Mucosa of rectum (tissue), 2 donors: ENCODE measurements around the gene COBL.

Experiments
- H3K27ac ChIP-seq, 2 donors: one replicate each; pipeline ENCODE4 v1.7.0; 2013; ENCODE audit warnings: inconsistent platforms in 2 of 2, low read depth in 2 of 2, low read length in 2 of 2
- H3K27me3 ChIP-seq, 2 donors: one replicate each; pipeline ENCODE4 v1.7.0; 2013; ENCODE audit warnings: low read length in 2 of 2; ENCODE audit not compliant: control insufficient read depth in 2 of 2, insufficient read depth in 2 of 2
- H3K36me3 ChIP-seq, 2 donors: one replicate each; pipeline ENCODE4 v1.7.0; 2013; ENCODE audit warnings: low read length in 2 of 2; ENCODE audit not compliant: control insufficient read depth in 2 of 2, insufficient read depth in 2 of 2
- H3K4me1 ChIP-seq, 2 donors: one replicate each; pipeline ENCODE4 v1.7.0; 2013; ENCODE audit warnings: low read length in 2 of 2, mild to moderate bottlenecking in 1 of 2; ENCODE audit not compliant: control insufficient read depth in 2 of 2, insufficient read depth in 2 of 2
- H3K4me3 ChIP-seq, 2 donors: one replicate each; pipeline ENCODE4 v1.7.0; 2013; ENCODE audit warnings: low read length in 2 of 2
- H3K9ac ChIP-seq, 2 donors: one replicate each; pipeline ENCODE4 v1.7.0; 2013; ENCODE audit warnings: low read length in 2 of 2, low read depth in 1 of 2, mild to moderate bottlenecking in 1 of 2
- H3K9me3 ChIP-seq, 2 donors: one replicate each; pipeline ENCODE4 v1.7.0; 2013; ENCODE audit warnings: low read length in 2 of 2; ENCODE audit not compliant: control insufficient read depth in 2 of 2
- donor health status: healthy.
- donor health status: Normal muscosa, but diverticular disease.

The COBL gene

DNA sequence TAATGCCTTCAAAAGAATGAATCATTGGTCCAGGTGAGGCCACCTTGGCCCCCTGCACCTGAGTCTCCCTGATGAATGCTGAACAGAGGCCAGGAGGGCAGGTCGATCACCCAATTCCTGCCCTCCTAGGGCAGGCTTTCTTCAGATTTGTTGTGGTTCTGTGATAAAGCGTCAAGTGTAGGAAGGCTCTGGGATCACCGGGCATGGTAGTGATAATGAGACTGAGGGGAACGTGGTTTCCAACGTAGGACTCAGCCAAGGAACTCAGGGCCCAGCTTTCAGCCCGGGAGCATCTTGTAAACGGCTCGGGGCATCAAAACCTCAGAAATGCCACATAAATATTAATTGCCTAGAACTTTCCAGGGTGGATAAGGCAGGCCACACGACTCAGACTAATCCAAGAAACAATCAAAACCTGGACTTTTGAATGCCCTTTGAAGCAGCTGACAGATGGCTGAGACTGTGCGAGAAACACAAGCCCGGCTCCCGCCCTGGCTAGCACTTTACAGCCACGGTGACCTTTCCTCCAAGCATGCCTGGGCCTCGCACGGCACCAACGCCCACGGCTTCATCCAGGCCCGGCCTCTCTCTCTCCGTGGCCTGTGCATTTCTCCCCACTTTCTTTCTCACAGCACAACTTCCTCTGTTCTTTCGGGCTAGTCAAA lies 294.6 kb downstream of the COBL start:
- H3K9me3 ChIP-seq, result no peaks in the 10 kb centered on the region
- no peaks in the 10 kb centered on the region for H3K4me1 ChIP-seq
- H3K36me3 ChIP-seq, result peaks cover 4 to 9% of the 10 kb centered on the region in 2 donors
- H3K4me3 ChIP-seq, result no peak overlapping the region
- H3K9ac ChIP-seq, result no peak overlapping the region
- H3K27ac ChIP-seq, result no peak overlapping the region
- no peaks in the 10 kb centered on the region for H3K27me3 ChIP-seq

DNA sequence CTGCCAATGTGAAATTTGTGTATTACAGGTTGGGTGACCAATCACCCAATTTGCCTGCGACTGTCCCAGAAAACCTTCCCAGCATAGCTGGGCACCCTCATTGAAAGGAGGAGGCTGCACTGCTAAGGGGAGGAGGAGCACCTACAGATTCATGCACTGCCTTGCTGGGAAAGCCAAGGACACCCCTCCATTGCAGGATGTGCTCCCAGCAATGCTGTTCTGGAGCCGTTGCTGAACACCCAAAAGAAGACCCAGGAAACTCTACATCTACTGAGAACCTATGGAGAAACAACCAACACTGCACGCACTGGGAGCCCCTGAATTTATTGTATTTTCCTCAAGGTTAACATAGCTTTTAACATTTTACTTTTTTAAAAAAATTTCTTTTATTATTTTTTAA lies 295.7 kb downstream of the COBL start:
- H3K27ac ChIP-seq, result no peak overlapping the region
- peaks cover 2 to 7% of the 10 kb centered on the region in 2 donors for H3K36me3 ChIP-seq
- no peaks in the 10 kb centered on the region for H3K4me1 ChIP-seq
- H3K27me3 ChIP-seq, result no peaks in the 10 kb centered on the region
- H3K9ac ChIP-seq, result no peak overlapping the region
- no peaks in the 10 kb centered on the region for H3K9me3 ChIP-seq
- H3K4me3 ChIP-seq, result no peak overlapping the region

DNA sequence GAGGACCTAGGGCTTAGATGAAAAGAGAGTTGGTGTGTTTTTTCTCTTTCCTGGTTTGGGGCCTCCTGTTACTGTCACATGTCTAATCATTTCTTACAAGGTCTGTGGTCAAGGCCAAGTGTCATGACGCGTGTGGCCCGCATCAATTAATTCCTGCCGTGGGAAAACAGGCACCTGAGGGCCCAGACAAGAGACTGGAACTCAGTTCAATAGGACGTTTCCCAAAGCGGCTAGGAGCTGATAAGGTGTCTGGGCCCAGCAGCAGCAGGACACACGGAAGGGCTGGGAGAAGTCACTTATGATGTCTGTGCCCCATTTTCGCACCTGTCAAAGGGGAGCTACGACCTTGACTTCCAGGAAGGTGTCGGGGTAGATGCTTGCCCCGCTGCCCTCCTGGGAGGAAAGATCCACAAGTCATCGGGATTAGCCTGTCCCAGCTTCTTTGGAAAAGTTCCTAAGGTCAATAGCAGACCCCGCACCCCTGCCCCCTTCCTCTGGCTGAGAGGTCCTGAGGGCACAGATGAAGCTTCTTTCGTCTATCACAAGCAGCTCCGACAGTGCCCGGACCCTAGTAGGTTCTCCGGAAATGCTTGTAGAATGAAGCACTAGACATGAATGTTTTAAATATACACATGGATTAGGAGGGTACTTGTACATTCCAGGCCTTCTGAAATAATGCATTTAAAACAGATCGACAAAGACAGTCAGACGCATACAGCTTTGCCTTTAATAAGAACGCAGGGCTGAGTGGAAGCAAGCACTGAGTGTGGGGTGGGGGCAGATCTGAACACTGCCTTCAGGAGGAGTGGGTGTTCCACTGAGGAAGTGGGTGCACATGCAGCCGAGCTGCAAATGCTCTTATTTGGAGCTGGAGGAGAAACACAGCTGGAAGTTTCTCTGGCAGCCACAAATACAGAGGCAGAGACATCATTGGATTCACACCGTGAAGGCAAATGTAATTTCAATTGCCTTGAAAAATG lies 296.4 kb downstream of the COBL start:
- Histone ChIP-seq H3K4me1 (no peaks in the 10 kb centered on the region), H3K27me3 (no peaks in the 10 kb centered on the region), H3K27ac (no peak overlapping the region), H3K36me3 (peaks cover 2 to 5% of the 10 kb centered on the region in 2 donors), H3K4me3 (no peak overlapping the region), H3K9ac (no peak overlapping the region), H3K9me3 (no peaks in the 10 kb centered on the region)

DNA sequence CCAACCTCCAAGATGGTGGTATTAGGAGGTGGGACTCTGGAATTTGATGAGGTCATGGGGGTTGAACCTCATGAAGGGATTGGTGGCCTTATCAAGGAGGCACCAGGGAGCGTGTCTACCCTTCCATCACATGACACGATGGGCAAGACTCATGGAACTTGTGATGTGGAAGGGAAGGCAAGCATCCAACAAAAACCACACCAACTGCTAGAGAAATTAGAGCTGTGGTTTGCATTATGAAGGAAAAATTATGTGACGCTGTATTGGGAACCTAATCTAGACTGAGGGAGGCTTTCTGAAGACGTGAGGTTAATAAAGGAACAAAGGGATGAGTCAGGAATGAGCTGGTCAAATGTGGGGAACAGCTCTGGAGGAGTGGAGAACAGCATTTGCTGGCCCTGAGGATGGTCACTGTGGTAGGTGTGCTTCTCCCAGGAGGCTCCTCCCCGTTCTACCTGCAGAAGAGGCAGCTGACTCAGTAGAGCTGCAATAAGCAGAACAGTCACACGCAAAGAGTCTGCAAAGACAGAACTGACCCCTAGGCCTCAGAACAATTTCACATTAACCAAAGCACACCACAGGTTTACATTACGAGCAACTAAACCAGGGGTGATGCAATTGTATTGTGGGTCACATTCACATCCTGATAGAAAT lies 297.3 kb downstream of the COBL start:
- Histone ChIP-seq H3K27me3 (no peaks in the 10 kb centered on the region), H3K27ac (no peak overlapping the region), H3K9ac (no peak overlapping the region), H3K4me3 (no peak overlapping the region), H3K36me3 (no peaks in the 10 kb centered on the region), H3K9me3 (no peaks in the 10 kb centered on the region), H3K4me1 (no peaks in the 10 kb centered on the region)

DNA sequence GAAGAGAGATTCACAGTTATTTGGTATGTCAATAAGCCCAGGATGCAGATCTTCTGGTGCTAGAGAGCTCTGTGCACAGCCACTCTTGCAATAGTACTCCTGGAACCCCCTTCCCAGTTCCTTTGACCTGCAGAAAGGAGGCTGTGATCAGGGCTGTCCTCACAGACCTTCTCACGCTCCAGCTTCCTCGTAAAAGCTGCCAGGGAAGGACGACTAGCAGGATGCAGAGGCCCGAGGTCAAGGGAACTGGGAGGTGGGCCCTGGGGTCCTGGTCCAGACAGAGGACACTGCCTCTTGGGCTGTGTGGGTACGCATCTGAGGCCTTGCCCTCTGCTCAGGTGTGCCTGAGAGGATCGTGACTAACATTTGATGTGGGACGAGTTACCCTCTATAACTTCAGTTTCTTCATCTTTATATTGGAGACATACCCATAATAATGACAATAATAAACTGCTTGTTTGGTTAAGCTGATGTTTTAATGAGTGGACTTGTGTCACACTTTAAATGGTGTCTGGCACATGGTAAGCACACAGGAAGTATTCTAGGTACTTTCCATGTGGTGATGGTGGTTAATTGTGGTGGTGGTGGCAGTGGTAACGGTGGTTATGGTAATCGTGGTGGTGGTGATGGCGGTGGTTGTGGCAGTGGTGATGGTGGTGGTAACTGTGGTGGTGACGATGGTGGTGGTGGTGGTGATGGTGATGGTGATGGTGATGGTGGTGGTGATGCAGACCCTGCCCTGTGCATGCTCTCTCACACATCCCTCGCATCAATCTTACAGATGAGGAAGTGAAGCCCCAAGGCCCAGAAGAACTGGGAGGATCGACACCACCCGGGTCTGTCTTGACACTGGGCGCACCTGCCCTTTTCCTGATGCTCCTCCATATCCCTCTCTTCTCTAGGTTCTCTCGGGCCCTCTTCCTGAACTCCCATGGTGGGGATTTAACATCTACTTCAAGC lies 298.8 kb downstream of the COBL start:
- Histone ChIP-seq H3K27ac (no peak overlapping the region), H3K9me3 (no peaks in the 10 kb centered on the region), H3K36me3 (no peaks in the 10 kb centered on the region), H3K4me3 (no peak overlapping the region), H3K9ac (no peak overlapping the region), H3K27me3 (no peaks in the 10 kb centered on the region), H3K4me1 (no peaks in the 10 kb centered on the region)

DNA sequence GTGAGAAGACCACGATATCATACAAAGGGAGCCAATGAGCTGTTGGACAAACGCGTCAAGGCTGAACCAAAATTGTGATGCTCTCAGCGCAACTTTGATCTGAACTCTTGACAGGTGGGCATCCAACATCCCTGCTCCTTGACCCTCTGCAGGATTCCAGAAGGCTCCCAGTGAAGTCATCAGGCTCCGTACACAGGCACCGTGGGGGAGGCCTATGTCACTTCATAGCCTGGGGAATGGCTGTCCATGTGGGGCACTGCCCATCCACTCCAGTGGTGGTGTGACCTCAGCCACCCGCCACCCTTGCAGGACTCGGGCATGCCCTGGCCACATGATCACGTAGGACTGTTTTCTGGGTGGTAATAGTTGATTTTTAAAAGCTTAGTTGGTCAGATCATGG lies 300.1 kb downstream of the COBL start:
- no peak overlapping the region for H3K4me3 ChIP-seq
- no peaks in the 10 kb centered on the region for H3K9me3 ChIP-seq
- no peak overlapping the region for H3K9ac ChIP-seq
- H3K27me3 ChIP-seq, result no peaks in the 10 kb centered on the region
- no peaks in the 10 kb centered on the region for H3K36me3 ChIP-seq
- H3K27ac ChIP-seq, result no peak overlapping the region
- H3K4me1 ChIP-seq, result no peaks in the 10 kb centered on the region

DNA sequence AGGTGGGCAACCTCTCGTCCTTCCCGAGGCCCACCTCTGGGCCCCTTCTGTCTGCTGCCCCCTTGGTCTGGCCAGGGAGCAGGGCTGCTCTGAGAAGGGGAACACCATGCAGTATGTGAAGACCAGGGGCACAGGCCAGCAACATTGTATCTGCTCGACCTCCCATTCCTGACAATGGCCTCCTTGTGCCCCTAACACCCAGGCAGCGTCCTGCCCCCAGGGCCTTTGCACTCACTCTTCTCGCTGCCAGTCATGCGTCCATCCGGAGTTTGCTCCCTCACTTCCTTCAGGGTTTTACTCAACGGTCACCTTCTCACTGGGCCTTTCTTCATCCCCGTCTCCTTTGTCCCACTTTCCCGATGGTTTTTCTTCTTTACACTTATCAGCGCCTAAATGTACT lies 301.0 kb downstream of the COBL start:
- Histone ChIP-seq H3K27ac (no peak overlapping the region), H3K4me1 (no peaks in the 10 kb centered on the region), H3K9me3 (no peaks in the 10 kb centered on the region), H3K4me3 (no peak overlapping the region), H3K36me3 (no peaks in the 10 kb centered on the region), H3K9ac (no peak overlapping the region), H3K27me3 (no peaks in the 10 kb centered on the region)

DNA sequence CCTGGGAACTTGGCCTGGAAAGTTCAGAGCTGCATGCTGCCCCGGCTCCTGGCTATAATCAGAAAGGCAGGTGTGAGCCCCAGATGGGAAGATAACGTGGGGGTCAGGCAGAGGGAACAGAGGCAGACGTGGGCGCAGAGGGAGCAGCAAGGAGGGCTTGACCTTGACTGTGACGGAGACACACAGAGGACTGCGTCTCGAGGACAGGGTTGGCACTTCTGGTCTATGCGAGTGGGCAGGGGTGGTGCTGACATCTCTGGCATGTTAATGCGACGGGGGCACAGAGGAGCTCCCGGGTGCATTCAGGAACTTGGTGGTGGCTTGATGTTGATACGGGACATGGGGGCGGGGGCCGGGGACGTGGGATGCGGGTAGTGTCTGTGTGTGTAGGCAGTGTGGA lies 301.8 kb downstream of the COBL start:
- Histone ChIP-seq H3K4me1 (no peaks in the 10 kb centered on the region), H3K9me3 (no peaks in the 10 kb centered on the region), H3K27me3 (no peaks in the 10 kb centered on the region), H3K27ac (no peak overlapping the region), H3K9ac (no peak overlapping the region), H3K36me3 (no peaks in the 10 kb centered on the region), H3K4me3 (no peak overlapping the region)

DNA sequence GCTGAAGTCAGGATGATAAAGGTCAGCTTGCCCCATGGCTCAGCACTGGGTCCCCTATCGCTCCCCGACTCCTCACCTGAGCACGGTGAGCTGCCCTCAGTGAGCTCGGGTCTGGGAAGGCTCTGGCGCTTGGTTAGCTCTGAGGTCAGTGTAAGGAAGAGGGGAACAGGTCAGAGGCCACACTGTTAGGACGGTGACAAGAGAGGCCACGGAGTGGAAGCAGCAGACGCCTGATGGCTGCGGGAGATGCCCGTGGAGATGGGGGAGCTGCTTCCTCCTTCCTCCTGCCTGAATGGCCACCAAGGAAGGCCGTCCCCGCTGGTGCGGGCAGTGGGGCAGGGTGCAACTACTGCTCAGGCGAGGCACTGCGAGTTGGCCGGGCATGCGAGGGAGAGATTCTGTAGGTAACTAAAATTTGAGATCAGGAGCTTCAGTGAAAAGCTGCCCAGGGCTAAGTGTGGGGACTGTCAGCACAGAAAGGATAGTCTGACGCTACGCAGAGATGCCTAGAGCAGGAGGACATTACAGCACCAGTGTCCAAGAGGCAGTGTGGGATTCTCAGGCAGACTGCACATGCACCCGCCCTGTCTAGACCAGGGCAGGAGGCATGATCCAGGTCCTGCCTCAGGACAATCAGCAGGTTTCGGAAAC lies 302.6 kb downstream of the COBL start:
- Histone ChIP-seq H3K36me3 (no peaks in the 10 kb centered on the region), H3K27ac (no peak overlapping the region), H3K27me3 (no peaks in the 10 kb centered on the region), H3K9ac (no peak overlapping the region), H3K4me1 (no peaks in the 10 kb centered on the region), H3K4me3 (no peak overlapping the region), H3K9me3 (no peaks in the 10 kb centered on the region)
